ENCODE measurements around the gene SRRM5. TPM values are rescaled to one million over a fixed set of nuclear protein-coding genes. Genes with fewer than 3 reads are reported as not detected.
A peak's percentile ranks its signal among the peaks of the same experiment; 100 is the strongest.

Gene SRRM5
- total RNA-seq, 1 donor from 2014 or later = 0.23 TPM

DNA sequence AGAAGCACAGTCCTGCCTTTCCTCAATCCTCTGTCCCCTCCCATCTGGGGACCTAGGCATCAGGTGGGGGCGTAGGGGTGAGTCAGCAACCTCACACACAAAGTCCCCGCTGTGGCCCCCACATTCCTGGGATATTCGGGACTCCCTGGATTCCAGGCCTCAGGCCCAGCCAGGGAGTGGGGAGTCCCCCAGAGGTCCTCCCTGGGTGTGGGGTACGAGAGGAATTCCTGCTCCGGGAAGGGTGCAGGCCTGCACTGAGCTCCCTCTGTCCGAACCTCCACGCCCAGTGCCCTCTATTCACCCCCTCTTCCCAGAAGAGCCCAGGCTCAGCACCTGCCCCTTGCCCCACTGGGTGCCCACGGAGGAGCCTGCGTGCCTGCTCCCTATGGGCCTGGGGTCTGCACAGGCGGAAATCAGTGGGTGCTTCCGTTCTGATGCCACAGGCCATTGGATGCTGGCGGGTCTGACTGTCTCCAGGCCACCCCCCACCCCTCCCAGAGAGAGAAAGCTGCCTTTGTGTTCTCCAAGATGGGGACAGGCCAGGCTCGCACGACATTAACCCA lies 24.3 kb downstream of the SRRM5 start:
- H3K4me3 ChIP-seq (ENCODE audit: insufficient read depth, low read depth, low read length) = no peak overlapping the region

DNA sequence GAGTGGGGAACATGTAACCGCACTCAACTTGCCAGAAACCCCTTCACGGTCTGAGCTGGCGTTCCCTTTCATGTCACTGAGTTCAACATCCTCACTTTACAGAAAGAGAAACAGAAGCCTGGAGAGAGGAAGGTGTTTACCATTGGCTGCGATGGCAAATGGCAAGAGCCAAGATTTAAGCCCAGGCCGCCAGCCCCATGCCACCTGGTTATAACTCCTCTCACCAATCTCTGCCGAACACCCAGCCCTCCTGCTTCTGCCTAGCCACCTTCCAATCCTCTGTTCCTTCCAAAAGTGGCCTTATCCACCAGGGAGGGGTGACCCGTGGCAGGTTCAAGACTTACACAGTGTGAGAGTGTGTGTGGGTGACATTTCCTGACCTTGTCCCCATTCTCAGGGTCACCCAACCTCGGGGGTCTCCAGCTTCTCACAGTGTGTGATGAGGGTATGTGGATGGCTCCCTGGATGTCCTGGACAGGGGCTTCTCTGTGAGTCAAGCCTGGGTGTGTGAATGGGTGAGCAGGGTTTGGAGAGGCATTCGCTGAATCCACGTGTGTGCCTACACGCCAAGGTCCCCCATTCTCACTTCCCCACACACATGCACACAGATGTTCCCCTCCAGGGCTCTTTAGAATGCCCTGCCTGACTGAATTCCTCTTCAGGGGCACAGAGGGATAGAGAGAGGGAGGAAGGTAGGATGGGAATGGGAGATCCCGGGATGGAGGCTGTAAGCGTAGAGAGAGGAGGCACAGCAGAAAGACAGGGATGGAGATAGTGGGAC lies 26.5 kb downstream of the SRRM5 start:
- Mint-ChIP-seq H3K4me1 (ENCODE audit: low read depth, unreplicated experiment) (peaks cover 7% of the 10 kb centered on the region), H3K36me3 (ENCODE audit: low read depth, unreplicated experiment) (no peaks in the 10 kb centered on the region), H3K27ac (ENCODE audit: unreplicated experiment) (no peak overlapping the region), H3K4me3 (ENCODE audit: unreplicated experiment) (peak overlapping the region; percentile 93), H3K27me3 (ENCODE audit: low read depth, unreplicated experiment) (peaks cover 8% of the 10 kb centered on the region), H3K9me3 (ENCODE audit: unreplicated experiment) (peaks cover 3% of the 10 kb centered on the region)
- FAIRE-seq (no peak), DNase-seq (ENCODE audit: low read depth) (no peak)
- Histone ChIP-seq H4K20me1 (ENCODE audit: insufficient read depth, low read length) (peaks cover 8% of the 10 kb centered on the region), H3K9ac (ENCODE audit: low read length) (peak overlapping the region; percentile 43), H3K79me2 (ENCODE audit: insufficient read depth, low read length) (no peaks in the 10 kb centered on the region), H3K9me3 (ENCODE audit: insufficient read depth, low read depth, low read length) (no peaks in the 10 kb centered on the region), H3K4me1 (ENCODE audit: insufficient read depth, low read length) (peaks cover 26% of the 10 kb centered on the region), H2AFZ (ENCODE audit: low read depth, low read length) (peak overlapping the region; percentile 1), H3K27me3 (ENCODE audit: insufficient read depth, low read length) (peaks cover 14% of the 10 kb centered on the region), H3K4me2 (ENCODE audit: low read length) (peak overlapping the region; percentile 74), H3K36me3 (ENCODE audit: insufficient read depth, low read length) (no peaks in the 10 kb centered on the region), H3K27ac (ENCODE audit: low read depth, low read length) (no peak overlapping the region), H3K4me3 (ENCODE audit: insufficient read depth, low read depth, low read length) (no peak overlapping the region)
- peak; percentile 5 for TF ChIP-seq EZH2 (IDR thresholded peaks at IDR 0.05; ENCODE audit: insufficient read depth, low read length)
- TF ChIP-seq, protein P1, sequence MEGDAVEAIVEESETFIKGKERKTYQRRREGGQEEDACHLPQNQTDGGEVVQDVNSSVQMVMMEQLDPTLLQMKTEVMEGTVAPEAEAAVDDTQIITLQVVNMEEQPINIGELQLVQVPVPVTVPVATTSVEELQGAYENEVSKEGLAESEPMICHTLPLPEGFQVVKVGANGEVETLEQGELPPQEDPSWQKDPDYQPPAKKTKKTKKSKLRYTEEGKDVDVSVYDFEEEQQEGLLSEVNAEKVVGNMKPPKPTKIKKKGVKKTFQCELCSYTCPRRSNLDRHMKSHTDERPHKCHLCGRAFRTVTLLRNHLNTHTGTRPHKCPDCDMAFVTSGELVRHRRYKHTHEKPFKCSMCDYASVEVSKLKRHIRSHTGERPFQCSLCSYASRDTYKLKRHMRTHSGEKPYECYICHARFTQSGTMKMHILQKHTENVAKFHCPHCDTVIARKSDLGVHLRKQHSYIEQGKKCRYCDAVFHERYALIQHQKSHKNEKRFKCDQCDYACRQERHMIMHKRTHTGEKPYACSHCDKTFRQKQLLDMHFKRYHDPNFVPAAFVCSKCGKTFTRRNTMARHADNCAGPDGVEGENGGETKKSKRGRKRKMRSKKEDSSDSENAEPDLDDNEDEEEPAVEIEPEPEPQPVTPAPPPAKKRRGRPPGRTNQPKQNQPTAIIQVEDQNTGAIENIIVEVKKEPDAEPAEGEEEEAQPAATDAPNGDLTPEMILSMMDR (IDR thresholded peaks at IDR 0.05; ENCODE audit: insufficient read depth, low read depth, low read length) = no peak

More for the DNA sequence above, 24.3 kb downstream of the SRRM5 start:
- Histone ChIP-seq H3K27me3 (ENCODE audit: insufficient read depth, low read length) (peaks cover 14% of the 10 kb centered on the region), H3K27ac (ENCODE audit: low read depth, low read length) (peak overlapping the region; percentile 7), H2AFZ (ENCODE audit: low read depth, low read length) (no peak overlapping the region), H4K20me1 (ENCODE audit: insufficient read depth, low read length) (peaks cover 8% of the 10 kb centered on the region), H3K4me2 (ENCODE audit: low read length) (peak overlapping the region; percentile 76), H3K79me2 (ENCODE audit: insufficient read depth, low read length) (no peaks in the 10 kb centered on the region), H3K36me3 (ENCODE audit: insufficient read depth, low read length) (no peaks in the 10 kb centered on the region), H3K9me3 (ENCODE audit: insufficient read depth, low read depth, low read length) (no peaks in the 10 kb centered on the region), H3K4me1 (ENCODE audit: insufficient read depth, low read length) (peaks cover 26% of the 10 kb centered on the region), H3K9ac (ENCODE audit: low read length) (no peak overlapping the region)
- H3K4me3 Mint-ChIP-seq (ENCODE audit: unreplicated experiment) = peak overlapping the region; percentile 45
- H3K27ac Mint-ChIP-seq (ENCODE audit: unreplicated experiment) = peak overlapping the region; percentile 95
- FAIRE-seq (no peak), DNase-seq (ENCODE audit: low read depth) (peak; percentile 27)
- H3K9me3 Mint-ChIP-seq (ENCODE audit: unreplicated experiment) = peaks cover 3% of the 10 kb centered on the region
- H3K36me3 Mint-ChIP-seq (ENCODE audit: low read depth, unreplicated experiment) = no peaks in the 10 kb centered on the region
- peaks cover 2% of the 10 kb centered on the region for H3K27me3 Mint-ChIP-seq (ENCODE audit: low read depth, unreplicated experiment)
- H3K4me1 Mint-ChIP-seq (ENCODE audit: low read depth, unreplicated experiment) = peaks cover 7% of the 10 kb centered on the region
- TF ChIP-seq EZH2 (IDR thresholded peaks at IDR 0.05; ENCODE audit: insufficient read depth, low read length) = no peak
- TF ChIP-seq, protein P1 (IDR thresholded peaks at IDR 0.05; ENCODE audit: insufficient read depth, low read depth, low read length) = no peak
